Posterior vena cava (tissue), 2 donors: ENCODE results near the gene GOLGA8J. TPM values are rescaled to one million over a fixed set of nuclear protein-coding genes. Genes with fewer than 3 reads are reported as not detected.
"Not testable (repeated sequence)": the region's sequence is repeated elsewhere in the genome, so short reads cannot be mapped to it uniquely, and the experiment has no call there.

Experiments used
- DNase-seq: peaks from one replicate; pipeline ENCODE4 v3.0.0-alpha.2; 2020; ENCODE audit warnings: low spot score
- intact Hi-C, 2 donors: fragments of 100-400 bp; cut with DNase I; formaldehyde crosslinking; loops; one replicate each; pipeline versions ENCODE4 v1.14.1 to v1.14.2; 2022 to 2023
- total RNA-seq, 2 donors: library from RNA; stranded (reverse); fragmentation: NEBNext Ultra II Directional; extraction: Animal tissue kit (Norgen Biotek cat#: 25700); gene quantifications; one replicate each; pipeline ENCODE4 v1.2.1, GENCODE V29; 2021
- donor health status: DM: yes; HTN: yes; CAD: no.
- donor health status: DM: yes; HTN: yes; CAD: no.

GOLGA8J gene
- total RNA-seq, 2 donors from 2014 or later = not detected

- no peak for DNase-seq
- intact Hi-C loops = no loop called here
Measured at GRCh38 chr15:30068326-30068725, 14.4 kb upstream of the GOLGA8J start.

DNA sequence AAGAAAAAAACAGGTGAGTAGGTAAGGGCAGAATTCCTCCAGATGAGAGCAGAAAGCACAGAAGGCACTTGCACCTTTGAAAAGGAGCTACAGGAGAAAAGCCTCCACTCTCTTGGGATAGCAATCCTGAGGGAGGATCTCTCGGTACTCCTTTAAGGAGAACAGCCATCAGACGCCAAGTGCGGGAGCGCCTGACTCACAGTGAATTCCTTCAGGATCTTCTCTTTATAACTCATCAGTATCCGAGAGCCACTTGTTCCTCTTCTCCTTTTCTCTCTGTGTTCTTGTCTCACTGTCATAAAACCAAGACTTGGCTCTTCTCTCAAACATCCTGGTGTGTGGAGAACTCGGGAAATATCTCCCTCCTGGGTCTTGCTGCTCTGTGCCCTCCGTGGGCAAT lies 10.1 kb upstream of the GOLGA8J start:
- intact Hi-C loops = no loop called here
- DNase-seq = no peak

- intact Hi-C loops = no loop called here
- DNase-seq = no peak
Measured at GRCh38 chr15:30073915-30074314, 8.8 kb upstream of the GOLGA8J start.

- DNase-seq, intact Hi-C loops: not testable (repeated sequence)
Measured at GRCh38 chr15:30080816-30081215, 1.9 kb upstream of the GOLGA8J start.

GRCh38 chr15:30097827-30098226 lies 15.1 kb downstream of the GOLGA8J start:
- DNase-seq, intact Hi-C loops: not testable (repeated sequence)

DNA sequence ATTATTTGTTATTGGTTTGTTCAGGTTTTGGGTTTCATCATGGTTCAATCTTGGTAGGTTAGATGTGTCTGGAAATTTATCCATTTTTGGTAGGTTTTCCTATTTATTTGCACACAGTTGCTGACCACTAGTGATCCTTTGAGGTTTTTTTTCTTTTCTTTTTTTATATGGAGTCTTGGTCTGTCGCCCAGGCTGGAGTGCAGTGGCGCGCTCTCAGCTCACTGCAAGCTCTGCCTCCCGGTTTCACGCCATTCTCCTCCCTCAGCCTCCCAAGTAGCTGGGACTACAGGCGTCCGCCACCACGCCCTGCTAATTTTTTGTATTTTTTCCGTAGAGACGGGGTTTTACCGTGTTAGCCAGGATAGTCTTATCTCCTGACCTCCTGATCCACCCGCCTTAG lies 20.1 kb downstream of the GOLGA8J start:
- DNase-seq, intact Hi-C loops: not testable (repeated sequence)

DNA sequence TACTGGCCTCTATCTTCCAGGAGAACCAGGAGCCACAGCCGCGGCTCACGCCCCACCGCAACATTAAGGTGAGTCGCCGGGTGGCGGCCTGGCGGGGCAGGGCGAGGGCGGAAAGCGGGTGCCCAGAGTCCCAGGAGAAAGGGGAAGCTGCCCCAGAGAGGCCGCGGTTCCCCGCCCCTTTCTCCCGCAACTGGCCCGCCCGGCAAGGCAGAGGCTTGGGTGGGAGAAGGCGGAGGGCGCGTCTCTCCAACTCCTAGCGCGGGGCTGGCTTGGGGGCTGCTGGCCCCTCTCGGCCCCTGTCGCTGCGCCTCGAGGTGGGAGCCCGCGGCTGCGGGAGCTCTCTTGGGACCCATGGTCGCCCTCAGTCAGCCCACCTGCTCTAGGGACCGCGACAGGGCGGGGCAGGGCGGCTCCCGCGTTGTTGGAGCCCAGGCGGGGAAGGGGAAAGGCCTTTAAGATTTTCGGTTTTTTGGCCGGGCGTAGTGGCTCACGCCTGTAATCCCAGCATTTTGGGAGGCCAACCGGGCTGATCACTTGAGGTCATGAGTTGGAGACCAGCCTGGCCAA lies 21.3 kb downstream of the GOLGA8J start:
- DNase-seq, intact Hi-C loops: not testable (repeated sequence)

- intact Hi-C loops = not testable (repeated sequence)
Measured at GRCh38 chr15:30110591-30110990, 27.8 kb downstream of the GOLGA8J start.

GRCh38 chr15:30130066-30130465 lies 47.3 kb downstream of the GOLGA8J start:
- DNase-seq, intact Hi-C loops: not testable (repeated sequence)

More at GRCh38 chr15:30110591-30110990, 27.8 kb downstream of the GOLGA8J start:
- DNase-seq = not testable (repeated sequence)

DNA sequence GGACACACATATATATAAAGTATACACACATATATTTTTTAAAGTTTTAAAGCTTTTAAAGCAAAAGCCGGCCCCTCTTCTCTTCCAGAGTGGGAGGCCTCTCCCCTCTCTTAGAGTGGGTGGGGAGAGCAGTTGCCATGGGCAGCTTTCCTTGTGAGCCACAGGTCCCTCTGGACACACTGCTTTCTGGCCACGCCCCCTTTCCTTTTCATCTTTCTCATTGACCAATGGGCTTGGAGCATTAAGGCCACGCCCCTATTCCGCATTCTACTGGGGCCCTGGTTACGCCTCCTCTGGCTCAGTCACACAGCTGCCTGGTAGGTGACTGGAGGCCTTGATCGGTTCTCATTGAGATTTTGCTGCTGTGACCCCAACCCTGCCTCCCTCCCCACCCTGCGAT lies 52.0 kb downstream of the GOLGA8J start, which contains the start of gene GOLGA8T:
TSS of gene GOLGA8T (plus strand) at position 301 of the 400 bp plus-strand sequence. CDS start at position 399, 98 bp downstream.
- intact Hi-C loops, DNase-seq: not testable (repeated sequence)

Other genes starting within 250 kb of the GOLGA8J start
- not detected for gene GOLGA8T, start 52.1 kb downstream of the GOLGA8J start, total RNA-seq